Measurements from ENCODE around the gene ARVCF. TPM values are rescaled to one million over a fixed set of nuclear protein-coding genes. Genes with fewer than 3 reads are reported as not detected.

ARVCF gene
- polyA plus RNA-seq, 1 donor from 2014 or later, result 112 TPM

DNA sequence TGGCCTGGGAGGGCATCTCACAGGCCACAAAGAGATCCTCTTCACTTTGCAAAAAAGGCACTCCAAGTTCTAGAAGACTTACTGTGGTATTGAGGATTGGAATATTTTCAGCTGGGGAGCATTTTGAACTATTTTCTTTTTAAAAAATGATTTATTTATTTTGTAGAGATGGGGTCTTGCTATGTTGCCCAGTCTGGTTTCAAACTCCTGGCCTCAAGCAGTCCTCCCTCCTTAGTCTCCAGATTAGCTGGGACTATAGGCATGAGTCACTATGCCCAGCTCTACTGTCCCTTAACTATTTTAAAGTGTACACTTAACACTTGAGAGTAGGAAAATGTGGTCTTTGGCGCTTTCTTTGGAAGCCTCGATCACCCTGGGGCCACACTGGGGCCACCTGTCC lies 38.5 kb upstream of the ARVCF start (continued):
- TF ChIP-seq RAD21 (conservative IDR thresholded peaks at IDR 0.05), result no peak
- TF ChIP-seq MXI1 (conservative IDR thresholded peaks at IDR 0.05; ENCODE audit: poor library complexity, severe bottlenecking), result no peak

- no peaks in the 10 kb centered on the region for H3K27me3 ChIP-seq (ENCODE audit: insufficient read depth, low read depth, low read length)
- H3K4me2 ChIP-seq (ENCODE audit: low read length), result no peak overlapping the region
- no peak for TF ChIP-seq RAD21 (conservative IDR thresholded peaks at IDR 0.05)
- no peak for TF ChIP-seq EZH2 (IDR thresholded peaks at IDR 0.05; ENCODE audit: borderline replicate concordance, insufficient read depth, low read length, poor library complexity, severe bottlenecking)
- no peak for TF ChIP-seq SMC3 (conservative IDR thresholded peaks at IDR 0.05; ENCODE audit: poor library complexity)
- TF ChIP-seq, protein P1, sequence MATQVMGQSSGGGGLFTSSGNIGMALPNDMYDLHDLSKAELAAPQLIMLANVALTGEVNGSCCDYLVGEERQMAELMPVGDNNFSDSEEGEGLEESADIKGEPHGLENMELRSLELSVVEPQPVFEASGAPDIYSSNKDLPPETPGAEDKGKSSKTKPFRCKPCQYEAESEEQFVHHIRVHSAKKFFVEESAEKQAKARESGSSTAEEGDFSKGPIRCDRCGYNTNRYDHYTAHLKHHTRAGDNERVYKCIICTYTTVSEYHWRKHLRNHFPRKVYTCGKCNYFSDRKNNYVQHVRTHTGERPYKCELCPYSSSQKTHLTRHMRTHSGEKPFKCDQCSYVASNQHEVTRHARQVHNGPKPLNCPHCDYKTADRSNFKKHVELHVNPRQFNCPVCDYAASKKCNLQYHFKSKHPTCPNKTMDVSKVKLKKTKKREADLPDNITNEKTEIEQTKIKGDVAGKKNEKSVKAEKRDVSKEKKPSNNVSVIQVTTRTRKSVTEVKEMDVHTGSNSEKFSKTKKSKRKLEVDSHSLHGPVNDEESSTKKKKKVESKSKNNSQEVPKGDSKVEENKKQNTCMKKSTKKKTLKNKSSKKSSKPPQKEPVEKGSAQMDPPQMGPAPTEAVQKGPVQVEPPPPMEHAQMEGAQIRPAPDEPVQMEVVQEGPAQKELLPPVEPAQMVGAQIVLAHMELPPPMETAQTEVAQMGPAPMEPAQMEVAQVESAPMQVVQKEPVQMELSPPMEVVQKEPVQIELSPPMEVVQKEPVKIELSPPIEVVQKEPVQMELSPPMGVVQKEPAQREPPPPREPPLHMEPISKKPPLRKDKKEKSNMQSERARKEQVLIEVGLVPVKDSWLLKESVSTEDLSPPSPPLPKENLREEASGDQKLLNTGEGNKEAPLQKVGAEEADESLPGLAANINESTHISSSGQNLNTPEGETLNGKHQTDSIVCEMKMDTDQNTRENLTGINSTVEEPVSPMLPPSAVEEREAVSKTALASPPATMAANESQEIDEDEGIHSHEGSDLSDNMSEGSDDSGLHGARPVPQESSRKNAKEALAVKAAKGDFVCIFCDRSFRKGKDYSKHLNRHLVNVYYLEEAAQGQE (IDR thresholded peaks at IDR 0.05; ENCODE audit: borderline replicate concordance), result no peak
- TF ChIP-seq, protein P2, sequence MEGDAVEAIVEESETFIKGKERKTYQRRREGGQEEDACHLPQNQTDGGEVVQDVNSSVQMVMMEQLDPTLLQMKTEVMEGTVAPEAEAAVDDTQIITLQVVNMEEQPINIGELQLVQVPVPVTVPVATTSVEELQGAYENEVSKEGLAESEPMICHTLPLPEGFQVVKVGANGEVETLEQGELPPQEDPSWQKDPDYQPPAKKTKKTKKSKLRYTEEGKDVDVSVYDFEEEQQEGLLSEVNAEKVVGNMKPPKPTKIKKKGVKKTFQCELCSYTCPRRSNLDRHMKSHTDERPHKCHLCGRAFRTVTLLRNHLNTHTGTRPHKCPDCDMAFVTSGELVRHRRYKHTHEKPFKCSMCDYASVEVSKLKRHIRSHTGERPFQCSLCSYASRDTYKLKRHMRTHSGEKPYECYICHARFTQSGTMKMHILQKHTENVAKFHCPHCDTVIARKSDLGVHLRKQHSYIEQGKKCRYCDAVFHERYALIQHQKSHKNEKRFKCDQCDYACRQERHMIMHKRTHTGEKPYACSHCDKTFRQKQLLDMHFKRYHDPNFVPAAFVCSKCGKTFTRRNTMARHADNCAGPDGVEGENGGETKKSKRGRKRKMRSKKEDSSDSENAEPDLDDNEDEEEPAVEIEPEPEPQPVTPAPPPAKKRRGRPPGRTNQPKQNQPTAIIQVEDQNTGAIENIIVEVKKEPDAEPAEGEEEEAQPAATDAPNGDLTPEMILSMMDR (IDR thresholded peaks at IDR 0.05; ENCODE audit: poor library complexity, severe bottlenecking), result no peak
- TF ChIP-seq POLR2AphosphoS5 (IDR thresholded peaks at IDR 0.05), result no peak
- TF ChIP-seq MXI1 (conservative IDR thresholded peaks at IDR 0.05; ENCODE audit: poor library complexity, severe bottlenecking), result no peak
- no peak for TF ChIP-seq EP300 (conservative IDR thresholded peaks at IDR 0.05; ENCODE audit: poor library complexity, severe bottlenecking)
- TF ChIP-seq TAF1 (IDR thresholded peaks at IDR 0.05; ENCODE audit: low read depth), result no peak
- no peaks in the 10 kb centered on the region for H4K20me1 ChIP-seq (ENCODE audit: insufficient read depth)
- no peak overlapping the region for H2AFZ ChIP-seq (ENCODE audit: low read depth, low read length)
- H3K9me3 ChIP-seq (ENCODE audit: low read length), result no peaks in the 10 kb centered on the region
- no peak overlapping the region for H3K9ac ChIP-seq (ENCODE audit: low read length)
- no peak overlapping the region for H3K27ac ChIP-seq (ENCODE audit: low read length)
- H3K36me3 ChIP-seq (ENCODE audit: insufficient read depth, low read length), result no peaks in the 10 kb centered on the region
- H3F3A ChIP-seq (ENCODE audit: insufficient read depth, low read length, poor library complexity, severe bottlenecking), result no peaks in the 10 kb centered on the region
- no peaks in the 10 kb centered on the region for H3K9me2 ChIP-seq (ENCODE audit: insufficient read depth, low read length)
- no peak overlapping the region for H3K4me3 ChIP-seq (ENCODE audit: low read length)
- H3K79me2 ChIP-seq (replicated peaks; ENCODE audit: insufficient read depth, low read length), result no peaks in the 10 kb centered on the region
These were observed 37.9 kb upstream of the ARVCF start for GRCh38 chr22:20054485-20054884.

DNA sequence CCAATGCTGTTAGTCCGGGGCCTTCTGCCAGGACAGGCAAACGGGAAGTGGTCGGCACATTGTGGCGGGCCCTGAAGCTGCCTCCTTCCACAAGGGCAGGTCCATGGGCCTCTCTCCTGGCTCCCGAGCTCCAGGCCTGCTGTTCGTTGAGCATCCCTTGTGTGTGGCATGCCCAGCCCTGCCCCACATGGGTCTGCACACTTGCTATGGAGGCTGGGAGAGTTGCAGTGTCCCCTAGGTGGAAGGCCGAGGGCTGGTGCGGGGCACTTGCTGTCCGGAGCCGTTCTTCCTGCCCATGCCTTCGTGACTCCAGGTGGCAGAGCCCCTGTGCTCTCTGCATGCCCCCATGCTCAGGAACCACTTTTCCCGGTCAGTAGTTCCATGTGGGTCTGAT lies 37.4 kb upstream of the ARVCF start:
- Histone ChIP-seq H3K4me3 (ENCODE audit: low read length) (no peak overlapping the region), H2AFZ (ENCODE audit: low read depth, low read length) (no peak overlapping the region), H4K20me1 (ENCODE audit: insufficient read depth) (no peaks in the 10 kb centered on the region), H3K4me2 (ENCODE audit: low read length) (no peak overlapping the region), H3K79me2 (replicated peaks; ENCODE audit: insufficient read depth, low read length) (no peaks in the 10 kb centered on the region), H3K27ac (ENCODE audit: low read length) (no peak overlapping the region), H3K9ac (ENCODE audit: low read length) (no peak overlapping the region), H3K9me3 (ENCODE audit: low read length) (no peaks in the 10 kb centered on the region), H3K9me2 (ENCODE audit: insufficient read depth, low read length) (no peaks in the 10 kb centered on the region), H3K36me3 (ENCODE audit: insufficient read depth, low read length) (no peaks in the 10 kb centered on the region), H3F3A (ENCODE audit: insufficient read depth, low read length, poor library complexity, severe bottlenecking) (no peaks in the 10 kb centered on the region), H3K27me3 (ENCODE audit: insufficient read depth, low read depth, low read length) (no peaks in the 10 kb centered on the region)
- no peak for TF ChIP-seq SMC3 (conservative IDR thresholded peaks at IDR 0.05; ENCODE audit: poor library complexity)
- TF ChIP-seq TAF1 (IDR thresholded peaks at IDR 0.05; ENCODE audit: low read depth), result no peak
- TF ChIP-seq, protein P2 (IDR thresholded peaks at IDR 0.05; ENCODE audit: poor library complexity, severe bottlenecking), result no peak
- TF ChIP-seq RAD21 (conservative IDR thresholded peaks at IDR 0.05), result no peak
- TF ChIP-seq EP300 (conservative IDR thresholded peaks at IDR 0.05; ENCODE audit: poor library complexity, severe bottlenecking), result no peak
- TF ChIP-seq EZH2 (IDR thresholded peaks at IDR 0.05; ENCODE audit: borderline replicate concordance, insufficient read depth, low read length, poor library complexity, severe bottlenecking), result no peak
- TF ChIP-seq POLR2AphosphoS5 (IDR thresholded peaks at IDR 0.05), result no peak
- no peak for TF ChIP-seq MXI1 (conservative IDR thresholded peaks at IDR 0.05; ENCODE audit: poor library complexity, severe bottlenecking)
- TF ChIP-seq, protein P1 (IDR thresholded peaks at IDR 0.05; ENCODE audit: borderline replicate concordance), result no peak

All from neural cell (in vitro differentiated cells).